GM18502 (cell line): ENCODE data around the gene MEIS3.
"Not testable (repeated sequence)": the region's sequence is repeated elsewhere in the genome, so short reads cannot be mapped to it uniquely, and the experiment has no call there.

ENCODE experiments used
- ATAC-seq: cut with Tn5 transposase; IDR thresholded peaks from one replicate; pipeline ENCODE4 v1.9.1; 2021; ENCODE audit warnings: mild to moderate bottlenecking; ENCODE audit not compliant: unreplicated experiment, poor library complexity

MEIS3 gene

DNA sequence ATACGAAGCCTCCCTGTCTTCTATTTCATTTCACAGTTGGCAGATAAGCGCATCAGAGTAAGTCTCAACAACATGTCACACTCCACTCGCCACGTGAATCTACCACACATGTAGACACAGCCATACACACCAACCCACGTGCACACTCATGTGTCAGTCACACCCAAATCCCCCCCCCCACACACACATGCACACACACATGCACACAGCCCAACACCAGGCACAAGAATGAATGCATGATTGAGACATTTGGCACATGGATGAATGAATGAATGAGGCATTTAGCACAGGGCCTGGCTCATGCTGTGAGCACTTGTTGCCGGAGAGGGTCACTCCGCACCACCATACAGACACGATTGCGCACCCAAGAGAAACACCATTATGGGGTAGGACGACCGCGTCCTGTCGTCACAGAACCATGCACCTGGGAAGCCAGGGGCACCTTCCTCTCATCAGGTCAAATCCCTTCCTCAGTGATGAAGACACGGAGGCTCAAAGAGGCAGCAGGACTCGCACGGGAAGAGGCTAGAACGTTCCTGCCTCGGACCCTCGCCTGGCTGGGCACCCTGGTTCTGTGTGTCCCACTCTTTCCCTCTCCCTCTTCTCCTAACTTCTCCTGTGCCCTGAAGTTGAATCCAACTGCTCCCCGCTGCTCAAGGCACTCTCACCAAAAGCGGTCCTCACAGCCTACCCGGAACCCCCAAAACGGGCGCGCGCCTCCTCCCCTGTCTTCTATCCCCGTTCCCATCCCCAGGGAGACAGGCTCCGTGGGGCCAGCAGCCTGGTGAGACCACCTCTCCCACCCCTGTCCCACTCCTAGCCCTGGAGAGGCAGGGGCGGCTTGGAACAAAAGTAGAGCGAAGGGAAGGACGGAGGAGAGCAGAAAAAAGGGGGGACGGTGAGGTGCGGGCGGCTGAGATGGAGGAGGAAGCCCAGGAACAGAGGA, 1.3 kb downstream of the MEIS3 start:
- ATAC-seq = no peak

DNA sequence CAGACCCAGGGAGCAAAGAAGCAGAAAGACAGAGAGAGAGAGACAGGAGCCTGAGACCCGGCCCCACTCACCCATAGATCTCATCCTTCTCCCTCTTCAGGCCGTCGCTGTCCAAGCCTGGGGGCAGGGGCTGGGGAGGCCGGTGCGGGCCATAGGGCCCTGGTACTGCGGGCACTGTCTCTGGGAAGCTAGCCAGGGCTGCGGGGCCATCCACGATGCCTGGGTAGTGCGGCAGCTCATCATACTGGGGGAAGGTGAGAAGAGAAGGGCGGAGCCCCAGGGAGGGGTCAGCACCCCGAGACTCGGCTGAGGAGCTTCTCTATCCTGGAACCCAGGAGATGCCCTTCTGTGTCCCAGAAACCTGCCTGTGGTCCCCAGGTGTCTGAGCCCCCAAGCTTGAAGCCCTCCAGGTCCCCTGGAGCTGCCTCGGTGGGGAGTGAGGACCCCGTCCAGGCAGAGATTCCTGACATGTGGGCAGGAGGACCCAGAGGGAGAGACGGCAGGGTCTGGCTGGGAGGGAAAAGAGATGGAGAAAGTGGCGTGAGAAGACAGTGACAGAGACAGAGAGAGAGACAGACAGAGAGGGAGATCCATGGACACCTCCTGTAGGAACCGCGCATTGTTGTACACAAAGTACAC, 2.1 kb downstream of the MEIS3 start:
- ATAC-seq = no peak

DNA sequence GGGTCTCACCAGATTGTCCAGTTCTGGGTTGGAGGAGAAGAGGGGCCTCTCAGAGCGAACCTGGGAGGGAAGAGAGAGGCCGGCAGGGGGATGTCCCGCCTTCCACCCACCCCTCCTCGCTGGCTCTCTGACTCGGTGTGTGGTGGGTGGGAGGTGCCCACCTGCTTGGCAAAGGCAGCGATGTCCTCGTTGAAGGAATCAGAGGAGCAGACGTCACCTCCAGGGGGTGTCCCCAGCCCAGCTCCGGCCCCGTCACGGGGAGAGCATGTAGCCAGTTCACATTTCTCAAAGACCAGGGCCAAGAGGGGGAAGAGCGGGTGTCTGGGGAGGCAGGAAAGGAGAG, 2.7 kb downstream of the MEIS3 start:
- no peak for ATAC-seq

DNA sequence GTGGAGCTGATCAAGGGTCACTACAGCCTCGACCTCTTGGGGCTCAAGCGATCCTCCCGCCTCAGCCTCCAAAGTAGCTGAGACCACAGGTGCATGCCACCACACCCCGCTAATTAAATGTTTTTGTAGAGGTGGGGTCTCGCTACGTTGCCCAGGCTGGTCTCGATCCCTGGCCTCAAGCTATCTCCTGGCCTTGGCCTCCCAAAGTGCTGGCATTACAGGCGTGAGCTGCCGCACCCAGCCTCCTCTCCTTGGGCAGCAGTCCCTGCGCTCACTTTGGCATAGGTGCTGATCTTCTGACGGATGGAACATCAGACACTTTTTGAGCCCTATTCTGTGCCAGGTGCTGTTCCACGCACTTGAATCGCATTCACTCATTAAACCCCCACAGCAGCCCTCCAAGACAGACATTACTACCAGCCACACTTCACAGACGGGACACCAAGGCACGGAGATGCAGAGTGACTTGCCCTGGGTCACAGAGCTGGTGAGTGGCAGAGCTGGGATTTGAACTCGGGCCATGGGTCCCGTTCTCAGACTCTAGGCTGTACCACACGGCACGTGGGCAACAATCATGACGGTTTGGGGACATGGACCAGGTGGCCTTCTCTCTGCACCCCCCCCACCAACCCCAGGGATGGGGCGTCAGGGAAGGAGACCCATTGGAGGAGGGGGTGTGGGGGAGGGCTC, 3.2 kb downstream of the MEIS3 start:
- ATAC-seq = no peak

DNA sequence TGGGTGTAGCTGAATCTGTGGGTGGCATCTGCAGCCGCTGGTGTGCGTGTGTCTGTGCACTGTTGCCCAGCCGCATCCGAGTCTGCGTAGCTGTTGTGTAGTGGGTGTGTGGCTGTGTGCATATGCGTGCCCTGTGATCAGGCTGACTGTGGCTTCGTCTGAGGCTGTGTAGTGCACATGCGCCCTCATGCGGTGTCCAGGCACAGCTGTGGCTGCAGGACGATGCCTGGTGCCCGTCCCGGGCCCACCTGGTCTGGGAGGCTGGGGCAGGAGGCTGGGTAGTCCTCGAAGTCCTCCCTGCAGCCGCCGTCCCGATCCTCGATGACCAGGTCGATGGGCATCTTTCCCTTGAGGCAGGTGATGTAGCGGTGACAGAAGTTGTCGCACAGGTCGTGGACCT, 4.9 kb downstream of the MEIS3 start:
- ATAC-seq = no peak

DNA sequence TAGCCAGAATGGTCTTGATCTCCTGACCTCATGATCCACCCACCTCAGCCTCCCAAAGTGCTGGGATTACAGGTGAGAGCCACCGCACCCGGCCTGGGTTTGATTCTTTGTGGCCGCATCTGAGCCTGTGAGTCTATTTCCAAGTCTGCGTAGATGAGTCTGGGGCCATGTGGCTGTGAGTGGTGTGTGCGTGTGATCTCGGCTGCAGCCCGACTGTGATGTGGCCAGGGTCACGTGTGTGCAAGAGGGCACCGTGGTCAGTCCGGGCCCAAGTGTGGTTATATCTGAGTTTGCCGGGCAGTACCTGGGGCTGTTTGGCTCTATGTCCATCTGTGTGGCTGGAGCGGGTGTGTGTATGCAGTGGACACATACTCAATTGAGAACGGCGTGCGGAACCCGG, 5.4 kb downstream of the MEIS3 start:
- no peak for ATAC-seq

DNA sequence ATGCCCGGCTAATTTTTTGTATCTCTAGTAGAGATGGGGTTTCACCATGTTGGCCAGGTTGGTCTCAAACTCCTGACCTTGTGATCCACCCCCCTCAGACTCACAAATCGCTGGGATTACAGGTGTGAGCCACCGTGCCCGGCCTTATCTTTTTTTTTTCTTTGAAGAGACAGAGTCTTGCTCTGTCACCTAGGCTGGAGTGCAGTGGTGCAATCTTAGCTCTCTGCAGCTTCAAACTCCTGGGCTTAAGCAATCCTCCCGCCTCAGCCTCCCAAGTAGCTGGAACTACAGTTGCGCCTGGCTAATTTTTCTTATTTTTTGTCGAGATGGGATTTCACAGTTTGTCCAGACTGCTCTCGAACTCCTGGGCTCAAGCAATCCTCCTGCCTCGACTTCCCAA, 7.6 kb downstream of the MEIS3 start:
- not testable (repeated sequence) for ATAC-seq

DNA sequence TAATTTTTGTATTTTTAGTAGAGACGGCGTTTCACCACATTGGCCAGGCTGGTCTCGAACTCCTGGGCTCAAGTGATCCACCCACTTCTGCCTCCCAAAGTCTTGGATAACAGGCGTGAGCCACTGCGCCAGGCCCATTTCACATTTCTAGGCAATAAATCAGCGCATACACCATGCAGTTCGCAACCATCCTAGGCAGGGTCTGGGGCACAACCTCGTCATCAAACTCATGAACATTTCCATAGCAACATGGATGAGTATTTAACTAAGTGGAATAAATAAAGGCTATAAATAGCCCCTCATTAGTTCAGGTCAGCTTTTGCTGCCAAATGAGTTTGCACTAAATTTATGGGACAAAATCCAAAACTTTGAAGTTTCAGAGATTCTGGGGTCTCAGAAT, 8.2 kb downstream of the MEIS3 start:
- no peak for ATAC-seq

DNA sequence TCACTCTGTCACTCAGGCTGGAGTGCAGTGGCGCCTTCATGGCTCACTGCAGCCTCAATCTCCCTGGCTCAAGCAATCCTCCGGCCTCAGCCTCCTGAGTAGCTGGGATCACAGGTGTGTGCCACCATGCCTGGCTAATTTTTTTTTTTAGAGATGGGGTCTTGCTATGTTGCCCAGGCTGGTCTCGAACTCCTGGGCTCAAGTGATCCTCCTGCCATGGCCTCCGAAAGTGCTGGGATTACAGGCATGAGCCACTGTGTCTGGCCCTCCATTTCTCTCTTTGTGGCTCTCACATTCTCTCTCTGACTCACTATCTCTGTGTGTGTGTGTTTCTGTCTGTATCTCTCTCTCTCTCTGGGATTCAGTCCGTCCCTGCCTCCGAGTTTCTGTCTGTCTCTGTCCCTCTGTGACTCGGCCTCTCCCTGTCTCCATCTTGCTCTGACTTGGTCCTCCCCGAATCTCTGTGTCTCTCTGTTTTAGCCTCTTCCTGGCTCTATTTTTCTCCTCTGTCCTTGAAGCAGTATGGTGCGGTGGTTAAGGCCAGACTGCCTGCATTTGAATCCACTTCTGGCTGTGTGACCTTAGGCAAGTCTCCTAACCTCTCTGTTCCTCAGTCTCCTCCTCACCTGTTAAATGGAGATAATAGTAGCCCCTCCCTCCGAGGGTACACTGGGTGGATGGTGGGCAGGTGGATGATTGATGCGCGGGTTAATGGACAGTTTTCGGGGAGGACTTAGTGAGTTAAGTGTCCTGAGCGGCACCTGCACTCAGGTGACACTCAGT, 11.0 kb downstream of the MEIS3 start:
- no peak for ATAC-seq

DNA sequence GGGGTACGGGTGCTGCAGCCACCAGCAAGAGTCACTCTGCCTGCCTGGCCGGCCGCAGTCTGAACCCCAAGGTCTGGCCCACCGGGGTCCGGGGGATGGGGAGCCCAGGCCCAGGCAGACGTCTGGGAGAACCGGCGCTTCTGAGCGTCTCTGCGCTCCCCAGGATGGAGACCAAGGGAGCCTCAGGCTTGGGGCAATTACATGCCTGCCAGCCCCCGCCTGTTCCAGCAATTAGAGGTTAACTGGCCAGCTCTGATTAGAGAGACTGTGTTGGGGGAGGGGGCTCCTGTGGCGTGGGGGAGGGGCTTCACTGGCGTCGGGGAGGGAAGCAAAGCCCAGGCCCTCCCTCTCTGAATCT, 11.9 kb downstream of the MEIS3 start:
- no peak for ATAC-seq

DNA sequence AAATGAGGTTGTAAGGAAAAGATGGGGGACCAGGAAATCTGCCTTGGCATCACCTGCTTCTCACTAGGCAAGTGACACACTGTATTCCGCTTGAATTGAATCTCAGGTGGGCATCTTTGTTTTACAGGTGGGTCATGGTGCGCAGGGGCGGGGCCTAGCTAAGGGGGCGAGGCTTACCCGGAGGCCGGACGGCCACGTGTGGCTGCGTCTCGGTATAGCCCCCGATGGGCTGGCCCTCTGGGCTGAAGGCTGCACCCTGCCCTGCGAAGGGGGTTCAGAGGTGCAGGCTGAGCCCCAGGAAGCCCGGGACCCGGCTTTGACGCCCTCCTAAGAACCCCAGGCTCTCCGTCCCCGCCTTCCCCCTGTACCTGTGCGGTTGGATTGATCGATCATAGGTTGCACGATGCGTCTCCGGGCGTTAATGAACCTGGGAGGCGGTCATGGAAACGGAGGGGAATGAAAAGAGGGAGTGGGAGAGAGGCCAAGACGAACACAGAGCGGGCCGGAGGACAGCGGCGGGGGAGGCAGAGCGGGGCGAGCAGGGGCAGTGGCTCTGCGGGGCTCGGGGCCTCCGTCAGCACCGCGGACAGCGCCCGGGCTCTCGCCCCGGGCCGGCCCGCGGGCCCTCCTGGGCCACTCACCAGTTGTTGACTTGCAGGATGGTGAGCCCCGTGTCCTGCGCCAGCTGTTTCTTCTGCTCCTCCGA, 12.5 kb downstream of the MEIS3 start:
- no peak for ATAC-seq

DNA sequence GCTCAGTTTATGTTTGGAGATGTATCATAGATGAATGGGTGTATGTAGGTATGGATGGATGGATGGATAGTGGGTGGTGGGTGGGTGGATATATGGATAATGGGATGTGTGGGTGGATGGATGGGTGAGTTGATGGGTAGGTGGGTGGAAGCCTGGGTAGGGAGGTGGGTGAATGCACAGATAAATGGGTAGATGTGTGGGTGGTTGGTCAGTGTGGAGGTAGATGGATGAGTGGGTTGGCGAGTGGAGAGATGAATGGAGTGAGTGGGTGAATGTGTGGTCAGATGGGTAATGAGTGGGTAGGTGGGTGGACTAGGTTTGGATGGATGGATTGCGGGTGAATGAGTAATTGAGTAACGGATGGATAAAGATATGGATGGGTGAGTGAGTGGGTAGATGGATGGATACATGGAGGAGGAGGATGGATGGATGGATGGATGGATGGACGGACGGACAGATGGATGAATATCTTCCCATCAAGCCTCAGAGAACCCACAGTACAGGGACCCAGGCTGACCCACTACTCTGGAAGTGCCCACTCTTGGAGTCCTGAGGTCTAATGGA, 13.4 kb downstream of the MEIS3 start:
- ATAC-seq = no peak

DNA sequence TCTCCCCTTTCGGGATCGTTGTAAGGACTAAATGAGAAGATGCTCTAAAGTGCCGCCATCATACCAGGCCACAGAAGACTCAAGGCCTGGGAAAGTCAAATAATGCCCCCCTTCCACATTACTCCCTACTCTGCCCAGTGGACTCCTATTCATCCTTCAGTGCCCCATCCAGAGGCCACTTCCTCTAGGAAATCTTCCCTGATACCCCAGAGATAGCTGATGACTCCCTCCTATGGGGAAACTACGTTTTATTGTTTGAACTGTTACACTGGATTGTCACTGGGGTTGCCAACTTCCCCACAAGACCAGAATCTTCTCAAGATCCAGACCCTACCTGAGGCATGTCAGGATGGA, 14.2 kb downstream of the MEIS3 start:
- no peak for ATAC-seq

DNA sequence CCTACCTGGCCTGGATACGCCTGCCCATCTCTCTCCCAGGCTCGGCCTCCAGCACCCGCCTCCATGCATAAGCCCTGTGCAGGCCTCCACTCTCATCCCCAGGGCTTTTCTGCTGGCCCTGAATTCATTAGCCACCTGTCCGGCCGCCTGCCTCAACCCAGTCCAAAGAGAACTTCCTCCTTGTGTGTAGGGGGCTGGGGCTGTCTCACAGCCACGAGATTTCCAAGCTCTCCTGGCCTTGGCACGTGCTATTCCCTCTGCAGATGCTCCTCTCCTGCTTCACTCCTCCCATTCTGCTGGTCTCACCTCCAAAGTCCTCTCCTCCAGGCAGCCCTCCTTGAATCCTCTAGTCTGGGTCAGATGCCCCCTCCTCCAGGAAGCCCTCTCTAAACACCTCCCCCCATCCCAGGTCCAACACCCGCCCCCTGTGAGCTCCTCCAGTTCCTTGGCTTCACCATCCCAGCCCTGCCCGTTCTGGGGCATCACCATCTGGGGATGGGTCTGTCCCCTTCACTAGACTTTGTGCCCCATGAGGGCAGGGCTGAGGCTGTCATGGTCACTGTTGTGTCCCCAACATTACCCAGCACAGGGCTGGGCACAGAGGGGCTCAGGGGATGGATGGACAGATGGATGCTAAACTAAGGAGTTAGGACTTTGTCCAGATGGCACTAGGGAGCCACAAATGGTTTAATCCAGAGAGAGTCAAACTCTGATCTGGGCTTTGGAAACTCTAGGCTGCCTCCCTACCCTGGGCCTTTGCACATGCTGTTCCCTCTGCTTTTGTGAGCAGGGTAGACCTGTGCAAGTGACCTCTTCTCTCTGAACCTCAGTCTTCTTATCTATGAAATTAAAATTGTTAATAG, 14.8 kb downstream of the MEIS3 start:
- no peak for ATAC-seq

DNA sequence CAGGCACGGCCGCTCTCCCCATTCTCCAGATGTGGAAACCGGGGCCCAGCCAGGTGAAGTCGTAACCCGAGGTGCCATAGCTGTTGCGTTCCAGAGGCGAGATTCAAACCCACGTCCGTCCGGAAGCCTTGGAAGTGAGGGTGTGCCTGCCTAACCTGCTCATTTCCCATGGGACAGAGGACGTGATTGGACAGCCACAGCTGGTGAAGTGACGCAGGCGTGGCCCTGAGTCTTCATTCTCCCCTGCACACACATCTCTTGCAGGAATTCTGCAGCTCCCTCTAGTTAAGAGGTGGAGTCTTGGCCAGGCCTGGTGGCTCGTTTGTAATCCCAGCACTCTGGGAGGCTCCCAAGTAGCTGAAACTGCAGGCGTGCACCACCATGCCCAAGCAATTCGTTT, 16.8 kb downstream of the MEIS3 start:
- ATAC-seq = no peak

DNA sequence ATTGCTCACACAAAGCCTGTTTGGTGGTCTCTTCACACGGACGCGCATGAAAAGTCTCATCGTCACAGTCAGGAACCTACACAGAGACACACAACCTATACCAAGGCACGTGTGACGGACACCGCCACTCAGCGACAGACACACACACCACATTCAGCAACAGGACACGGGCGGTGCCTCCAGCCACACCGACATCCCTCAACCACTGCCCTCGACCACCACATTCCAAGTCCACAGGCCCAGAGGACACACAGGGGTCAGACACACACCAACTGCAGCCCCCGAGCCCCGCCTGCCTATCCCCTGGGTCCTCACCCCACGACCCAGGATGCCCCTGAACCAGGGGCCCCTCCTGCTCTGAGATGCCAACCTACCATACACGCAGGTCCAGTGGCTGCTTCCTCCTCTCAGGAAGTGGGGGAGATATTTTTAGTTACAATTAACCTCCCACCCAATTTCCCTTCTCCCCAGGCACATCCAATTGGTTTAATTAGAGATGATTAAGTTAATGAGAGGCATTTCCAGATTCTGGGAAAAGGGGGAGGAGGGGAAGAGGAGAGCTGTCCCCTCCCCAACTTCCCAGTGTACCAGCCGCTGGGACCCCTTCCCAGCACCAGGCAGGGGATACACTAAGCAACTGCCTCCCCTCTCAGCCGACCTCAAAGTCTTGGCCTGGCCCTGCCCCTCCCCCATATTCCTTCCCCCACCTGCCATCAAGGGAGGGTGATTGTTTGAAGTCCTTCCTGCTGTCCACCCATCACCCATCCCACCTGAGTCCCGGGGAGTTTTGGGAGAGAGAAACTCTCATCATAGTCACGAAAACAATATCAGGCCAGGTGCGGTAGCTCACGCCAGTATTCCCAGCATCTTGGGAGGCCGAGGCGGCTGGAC, 20.4 kb downstream of the MEIS3 start:
- ATAC-seq = no peak

DNA sequence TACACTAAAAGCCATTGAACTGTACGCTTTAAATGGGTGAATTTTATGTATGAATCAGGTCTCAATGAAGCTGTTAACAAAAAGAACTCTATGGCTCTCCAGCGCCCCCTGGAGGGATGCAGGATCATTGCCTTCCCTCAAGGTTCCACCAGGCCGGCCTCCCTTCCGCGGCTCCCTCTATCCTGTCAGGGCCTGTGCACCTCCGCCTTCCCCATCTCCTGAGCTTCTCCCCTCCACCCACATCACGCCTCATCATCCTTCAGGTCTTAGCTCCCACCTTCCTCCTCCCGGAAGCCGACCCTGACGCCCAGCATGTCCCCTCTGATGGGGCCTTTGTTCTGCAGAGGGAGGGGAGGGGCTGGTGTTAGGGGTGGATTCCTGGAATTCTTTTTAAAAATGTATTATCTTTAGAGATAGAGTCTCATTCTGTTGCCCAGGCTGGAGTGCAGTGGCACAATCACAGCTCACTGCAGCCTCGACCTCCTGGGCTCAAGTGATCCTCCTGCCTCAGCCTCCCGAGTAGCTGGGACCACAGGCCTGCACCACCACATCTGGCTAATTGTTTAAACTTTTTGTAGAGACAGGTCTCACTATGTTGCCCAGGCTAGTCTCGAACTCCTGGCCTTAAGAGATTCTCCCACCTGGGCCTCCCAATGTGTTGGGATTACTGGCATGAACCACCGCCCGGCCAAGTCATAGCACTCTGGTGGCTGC, 27.7 kb downstream of the MEIS3 start:
- no peak for ATAC-seq
